GM18909 (cell line): ENCODE data around the gene PPM1M.
A peak's percentile ranks its signal among the peaks of the same experiment; 100 is the strongest.

ENCODE experiments used
- ATAC-seq: cut with Tn5 transposase; IDR thresholded peaks from one replicate; pipeline ENCODE4 v1.9.1; 2021; ENCODE audit warnings: mild to moderate bottlenecking; ENCODE audit not compliant: unreplicated experiment, poor library complexity

Gene PPM1M

GRCh38 chr3:52228751-52229291, 16.7 kb upstream of the PPM1M start:
- ATAC-seq, result no peak

- no peak for ATAC-seq
Measured at GRCh38 chr3:52229656-52230055, 15.9 kb upstream of the PPM1M start.

- no peak for ATAC-seq
Measured at GRCh38 chr3:52230461-52230860, 15.1 kb upstream of the PPM1M start.

- no peak for ATAC-seq
Measured at GRCh38 chr3:52230889-52231499, 14.6 kb upstream of the PPM1M start.

GRCh38 chr3:52231502-52232278, 13.9 kb upstream of the PPM1M start:
- ATAC-seq, result peak; percentile 61

GRCh38 chr3:52232279-52233107, 13.1 kb upstream of the PPM1M start:
- no peak for ATAC-seq

- ATAC-seq, result no peak
Measured at GRCh38 chr3:52233108-52233591, 12.4 kb upstream of the PPM1M start.

GRCh38 chr3:52233968-52234367, 11.6 kb upstream of the PPM1M start:
- no peak for ATAC-seq

- ATAC-seq, result no peak
Measured at GRCh38 chr3:52234516-52235447, 10.8 kb upstream of the PPM1M start.

- no peak for ATAC-seq
Measured at GRCh38 chr3:52236424-52236886, 9.1 kb upstream of the PPM1M start.

GRCh38 chr3:52237006-52237656, 8.4 kb upstream of the PPM1M start:
- ATAC-seq, result no peak

- no peak for ATAC-seq
Measured at GRCh38 chr3:52237657-52238172, 7.8 kb upstream of the PPM1M start.

GRCh38 chr3:52238193-52238760, 7.3 kb upstream of the PPM1M start:
- peak; percentile 10 for ATAC-seq

- ATAC-seq, result peak; percentile 77
Measured at GRCh38 chr3:52238761-52239701, 6.5 kb upstream of the PPM1M start, which contains the start of gene TWF2. TWF2 (minus strand) TSS chr3:52239158; CDS start chr3:52239016, 142 bp downstream.

- ATAC-seq, result no peak
Measured at GRCh38 chr3:52240059-52240885, 5.3 kb upstream of the PPM1M start.

GRCh38 chr3:52240886-52241370, 4.6 kb upstream of the PPM1M start:
- no peak for ATAC-seq
